ENCODE data around the gene HOGA1.

Gene HOGA1

GRCh38 chr10:97578171-97578844 is 5.9 kb upstream of the HOGA1 start:
- DNase-seq (ENCODE audit: low read depth in 2 of 3, low spot score in 1 of 3): no peak

- no peak for DNase-seq (ENCODE audit: low read depth in 2 of 3, low spot score in 1 of 3)
These were observed 3.5 kb upstream of the HOGA1 start for GRCh38 chr10:97580421-97581367.

GRCh38 chr10:97582169-97582568 is 2.0 kb upstream of the HOGA1 start:
- DNase-seq (ENCODE audit: low read depth in 2 of 3, low spot score in 1 of 3): no peak

- DNase-seq (ENCODE audit: low read depth in 2 of 3, low spot score in 1 of 3): no peak
These were observed 713 bp upstream of the HOGA1 start for GRCh38 chr10:97583476-97583875.

- DNase-seq (ENCODE audit: low read depth in 2 of 3, low spot score in 1 of 3): no peak
These were observed 729 bp downstream of the HOGA1 start for GRCh38 chr10:97584798-97585438.

- DNase-seq (ENCODE audit: low read depth in 2 of 3, low spot score in 1 of 3): no peak
These were observed 1.2 kb downstream of the HOGA1 start for GRCh38 chr10:97585439-97585811.

- no peak for DNase-seq (ENCODE audit: low read depth in 2 of 3, low spot score in 1 of 3)
These were observed 3.0 kb downstream of the HOGA1 start for GRCh38 chr10:97587183-97587582.

- DNase-seq (ENCODE audit: low read depth in 2 of 3, low spot score in 1 of 3): no peak
These were observed 5.3 kb downstream of the HOGA1 start, which contains the start of gene C10orf62 for GRCh38 chr10:97589479-97589878. Gene C10orf62 (plus strand): TSS chr10:97589721. CDS start chr10:97589898, 177 bp downstream.

GRCh38 chr10:97590082-97590747 is 6.0 kb downstream of the HOGA1 start:
- no peak for DNase-seq (ENCODE audit: low read depth in 2 of 3, low spot score in 1 of 3)

- DNase-seq (ENCODE audit: low read depth in 2 of 3, low spot score in 1 of 3): no peak
These were observed 6.7 kb downstream of the HOGA1 start for GRCh38 chr10:97590748-97591495.

GRCh38 chr10:97593421-97593820 is 9.2 kb downstream of the HOGA1 start:
- no peak for DNase-seq (ENCODE audit: low read depth in 2 of 3, low spot score in 1 of 3)

- no peak for DNase-seq (ENCODE audit: low read depth in 2 of 3, low spot score in 1 of 3)
These were observed 12.2 kb downstream of the HOGA1 start for GRCh38 chr10:97596101-97597082.

GRCh38 chr10:97597778-97598177 is 13.6 kb downstream of the HOGA1 start:
- DNase-seq (ENCODE audit: low read depth in 2 of 3, low spot score in 1 of 3): no peak

GRCh38 chr10:97598407-97599271 is 14.4 kb downstream of the HOGA1 start:
- DNase-seq (ENCODE audit: low read depth in 2 of 3, low spot score in 1 of 3): no peak

GRCh38 chr10:97599272-97599619 is 15.1 kb downstream of the HOGA1 start:
- no peak for DNase-seq (ENCODE audit: low read depth in 2 of 3, low spot score in 1 of 3)

- no peak for DNase-seq (ENCODE audit: low read depth in 2 of 3, low spot score in 1 of 3)
These were observed 16.4 kb downstream of the HOGA1 start for GRCh38 chr10:97600616-97601015.

GRCh38 chr10:97601268-97602215 is 17.4 kb downstream of the HOGA1 start:
- DNase-seq (ENCODE audit: low read depth in 2 of 3, low spot score in 1 of 3): no peak

Measured in stimulated activated CD4-positive, alpha-beta T cell treated with anti-CD3 and anti-CD28 coated beads, Interleukin-12 subunit alpha, Interleukin-12 subunit beta, amount 100 ng/mL, for 48 hours (primary cell).